ENCODE measurements around the gene CLTCL1.

Gene CLTCL1

GRCh38 chr22:19187716-19188563, 103.6 kb downstream of the CLTCL1 start:
- no peak overlapping the region for H3K4me3 ChIP-seq (ENCODE audit: low read length in 2 of 2)
- H3K9me3 ChIP-seq (ENCODE audit: control insufficient read depth in 2 of 2, low read length in 2 of 2), result no peaks in the 10 kb centered on the region
- H3K4me1 ChIP-seq (ENCODE audit: control insufficient read depth in 2 of 2, insufficient read depth in 2 of 2, low read length in 2 of 2), result no peaks in the 10 kb centered on the region
- H3K27ac ChIP-seq (ENCODE audit: low read depth in 2 of 2, low read length in 2 of 2), result no peak overlapping the region
- no peak overlapping the region for H3K9ac ChIP-seq (ENCODE audit: low read depth in 1 of 2, low read length in 2 of 2)
- H3K36me3 ChIP-seq (ENCODE audit: control insufficient read depth in 2 of 2, insufficient read depth in 2 of 2, low read length in 2 of 2), result no peaks in the 10 kb centered on the region
- no peaks in the 10 kb centered on the region for H3K27me3 ChIP-seq (ENCODE audit: control insufficient read depth in 2 of 2, insufficient read depth in 2 of 2, low read length in 2 of 2)

DNA sequence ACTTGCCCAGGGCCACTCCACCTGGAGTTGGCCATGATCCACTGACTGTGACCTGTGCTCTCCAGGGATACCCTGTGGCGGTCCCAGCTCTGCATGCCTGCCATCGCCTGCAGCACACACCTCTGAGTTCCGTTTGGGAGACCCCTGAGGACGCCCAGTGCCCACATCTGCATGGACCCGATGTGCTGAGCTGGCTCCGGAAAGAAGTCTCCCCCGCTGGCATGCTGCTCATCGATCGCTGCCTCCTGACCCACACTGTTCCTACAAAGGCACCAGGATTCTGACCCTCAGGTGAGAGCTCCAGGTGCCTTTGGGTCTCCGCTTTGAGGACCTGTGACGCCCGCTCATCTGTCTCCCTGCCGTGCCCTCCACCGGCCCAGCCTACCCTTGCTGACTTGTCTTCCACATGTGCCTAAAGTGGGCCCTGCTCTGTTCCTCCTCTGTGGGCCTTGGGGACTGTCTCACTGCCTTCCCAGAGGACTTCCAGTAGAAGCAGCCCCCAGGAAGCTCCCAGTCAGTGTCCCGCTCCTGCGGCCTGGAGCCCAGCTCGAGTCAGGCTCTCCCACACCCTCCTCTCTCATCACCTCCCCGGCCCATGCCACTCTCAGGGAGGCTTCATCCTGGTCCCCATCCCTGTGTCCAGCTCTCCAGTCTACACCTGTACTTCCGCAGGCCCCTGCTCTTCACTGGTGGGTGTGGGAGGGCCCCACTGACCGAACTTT, 107.1 kb downstream of the CLTCL1 start:
- no peak overlapping the region for H3K4me3 ChIP-seq (ENCODE audit: low read length in 2 of 2)
- no peaks in the 10 kb centered on the region for H3K36me3 ChIP-seq (ENCODE audit: control insufficient read depth in 2 of 2, insufficient read depth in 2 of 2, low read length in 2 of 2)
- H3K9me3 ChIP-seq (ENCODE audit: control insufficient read depth in 2 of 2, low read length in 2 of 2), result no peaks in the 10 kb centered on the region
- no peaks in the 10 kb centered on the region for H3K27me3 ChIP-seq (ENCODE audit: control insufficient read depth in 2 of 2, insufficient read depth in 2 of 2, low read length in 2 of 2)
- H3K27ac ChIP-seq (ENCODE audit: low read depth in 2 of 2, low read length in 2 of 2), result no peak overlapping the region
- H3K9ac ChIP-seq (ENCODE audit: low read depth in 1 of 2, low read length in 2 of 2), result no peak overlapping the region
- peaks cover 6% of the 10 kb centered on the region in 2 donors for H3K4me1 ChIP-seq (ENCODE audit: control insufficient read depth in 2 of 2, insufficient read depth in 2 of 2, low read length in 2 of 2)

GRCh38 chr22:19183216-19183615, 108.3 kb downstream of the CLTCL1 start:
- H3K9me3 ChIP-seq (ENCODE audit: control insufficient read depth in 2 of 2, low read length in 2 of 2), result no peaks in the 10 kb centered on the region
- peaks cover 9 to 11% of the 10 kb centered on the region in 2 donors for H3K4me1 ChIP-seq (ENCODE audit: control insufficient read depth in 2 of 2, insufficient read depth in 2 of 2, low read length in 2 of 2)
- no peak overlapping the region for H3K9ac ChIP-seq (ENCODE audit: low read depth in 1 of 2, low read length in 2 of 2)
- H3K4me3 ChIP-seq (ENCODE audit: low read length in 2 of 2), result no peak overlapping the region
- H3K27me3 ChIP-seq (ENCODE audit: control insufficient read depth in 2 of 2, insufficient read depth in 2 of 2, low read length in 2 of 2), result no peaks in the 10 kb centered on the region
- no peaks in the 10 kb centered on the region for H3K36me3 ChIP-seq (ENCODE audit: control insufficient read depth in 2 of 2, insufficient read depth in 2 of 2, low read length in 2 of 2)
- H3K27ac ChIP-seq (ENCODE audit: low read depth in 2 of 2, low read length in 2 of 2), result no peak overlapping the region

DNA sequence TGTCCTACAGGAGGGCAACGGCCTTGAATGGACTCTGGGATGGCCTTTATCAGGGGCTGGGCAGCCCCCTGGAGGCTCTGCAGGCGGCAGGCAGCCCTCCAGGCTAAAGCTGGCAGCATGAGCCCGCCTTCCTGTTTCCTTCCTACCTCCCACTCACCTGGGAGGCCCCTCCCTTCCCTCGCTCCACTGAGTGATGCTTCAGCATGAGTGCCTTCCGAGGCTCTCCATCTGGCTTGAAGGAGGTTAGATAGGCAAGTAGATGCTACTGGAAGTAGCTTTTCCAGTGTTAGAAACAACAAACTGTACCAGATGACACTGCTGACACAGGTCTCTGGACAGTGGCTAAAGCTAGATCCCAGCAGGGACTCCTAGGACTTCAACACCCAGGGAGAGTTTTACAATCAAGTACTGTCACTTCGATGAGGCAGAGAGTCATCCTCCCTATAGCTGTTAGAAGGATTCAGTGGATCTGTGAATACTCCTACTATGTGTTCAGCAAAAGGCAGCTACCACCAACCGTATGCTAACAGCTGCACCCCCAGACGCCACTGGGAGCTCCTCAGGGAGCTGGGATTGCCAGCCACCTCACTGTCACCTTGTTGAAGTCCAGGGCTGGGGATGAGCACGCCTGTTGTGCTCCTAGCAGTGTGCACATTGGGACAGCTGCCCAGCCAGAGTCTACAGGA, 108.9 kb downstream of the CLTCL1 start:
- no peak overlapping the region for H3K27ac ChIP-seq (ENCODE audit: low read depth in 2 of 2, low read length in 2 of 2)
- no peaks in the 10 kb centered on the region for H3K27me3 ChIP-seq (ENCODE audit: control insufficient read depth in 2 of 2, insufficient read depth in 2 of 2, low read length in 2 of 2)
- no peak overlapping the region for H3K4me3 ChIP-seq (ENCODE audit: low read length in 2 of 2)
- H3K9ac ChIP-seq (ENCODE audit: low read depth in 1 of 2, low read length in 2 of 2), result no peak overlapping the region
- peaks cover 10 to 12% of the 10 kb centered on the region in 2 donors for H3K4me1 ChIP-seq (ENCODE audit: control insufficient read depth in 2 of 2, insufficient read depth in 2 of 2, low read length in 2 of 2)
- no peaks in the 10 kb centered on the region for H3K36me3 ChIP-seq (ENCODE audit: control insufficient read depth in 2 of 2, insufficient read depth in 2 of 2, low read length in 2 of 2)
- H3K9me3 ChIP-seq (ENCODE audit: control insufficient read depth in 2 of 2, low read length in 2 of 2), result no peaks in the 10 kb centered on the region

DNA sequence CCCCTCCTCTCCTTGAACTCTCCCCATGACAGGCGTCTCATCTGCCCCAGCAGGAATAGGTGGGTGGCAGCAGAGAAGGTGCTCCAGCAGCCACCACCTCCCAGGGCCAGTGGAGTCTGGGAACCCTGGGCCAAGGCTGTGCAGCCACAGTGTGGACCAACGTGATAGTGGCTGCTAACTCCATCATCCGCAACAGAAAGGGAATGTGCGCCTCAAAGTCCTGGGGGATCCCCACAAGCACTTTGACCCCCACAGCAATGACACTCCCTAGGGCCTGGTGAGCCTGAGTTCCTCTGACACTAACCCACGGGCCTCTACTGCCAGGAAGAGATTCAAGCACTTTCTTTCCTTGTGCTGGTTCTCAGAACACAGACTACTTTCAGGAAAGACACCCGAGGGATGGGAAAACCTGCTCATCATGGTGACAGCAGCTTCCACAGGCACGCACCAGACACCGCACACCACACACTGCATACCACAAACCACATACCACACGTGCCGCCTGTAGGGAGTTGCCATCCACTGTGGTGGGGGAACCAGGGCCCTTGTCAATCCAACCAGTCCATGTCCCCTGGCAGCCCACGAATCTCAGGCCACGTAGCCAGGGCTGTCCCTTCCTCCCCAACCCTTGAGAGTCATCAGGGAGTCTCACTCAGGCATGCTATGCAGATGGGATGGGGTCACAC, 109.6 kb downstream of the CLTCL1 start:
- H3K36me3 ChIP-seq (ENCODE audit: control insufficient read depth in 2 of 2, insufficient read depth in 2 of 2, low read length in 2 of 2), result peaks cover 0 to under 1% of the 10 kb centered on the region in 2 donors
- no peaks in the 10 kb centered on the region for H3K27me3 ChIP-seq (ENCODE audit: control insufficient read depth in 2 of 2, insufficient read depth in 2 of 2, low read length in 2 of 2)
- H3K9ac ChIP-seq (ENCODE audit: low read depth in 1 of 2, low read length in 2 of 2), result no peak overlapping the region
- H3K9me3 ChIP-seq (ENCODE audit: control insufficient read depth in 2 of 2, low read length in 2 of 2), result no peaks in the 10 kb centered on the region
- no peak overlapping the region for H3K27ac ChIP-seq (ENCODE audit: low read depth in 2 of 2, low read length in 2 of 2)
- no peak overlapping the region for H3K4me3 ChIP-seq (ENCODE audit: low read length in 2 of 2)
- peaks cover 16 to 19% of the 10 kb centered on the region in 2 donors for H3K4me1 ChIP-seq (ENCODE audit: control insufficient read depth in 2 of 2, insufficient read depth in 2 of 2, low read length in 2 of 2)

- Histone ChIP-seq H3K9me3 (ENCODE audit: control insufficient read depth in 2 of 2, low read length in 2 of 2) (no peaks in the 10 kb centered on the region), H3K27ac (ENCODE audit: low read depth in 2 of 2, low read length in 2 of 2) (no peak overlapping the region), H3K9ac (ENCODE audit: low read depth in 1 of 2, low read length in 2 of 2) (no peak overlapping the region), H3K36me3 (ENCODE audit: control insufficient read depth in 2 of 2, insufficient read depth in 2 of 2, low read length in 2 of 2) (peaks cover 3 to 4% of the 10 kb centered on the region in 2 donors), H3K27me3 (ENCODE audit: control insufficient read depth in 2 of 2, insufficient read depth in 2 of 2, low read length in 2 of 2) (no peaks in the 10 kb centered on the region), H3K4me3 (ENCODE audit: low read length in 2 of 2) (no peak overlapping the region), H3K4me1 (ENCODE audit: control insufficient read depth in 2 of 2, insufficient read depth in 2 of 2, low read length in 2 of 2) (peaks cover 17 to 23% of the 10 kb centered on the region in 2 donors)
Measured at GRCh38 chr22:19180740-19181410, 110.6 kb downstream of the CLTCL1 start.

- Histone ChIP-seq H3K4me1 (ENCODE audit: control insufficient read depth in 2 of 2, insufficient read depth in 2 of 2, low read length in 2 of 2) (peaks cover 17 to 23% of the 10 kb centered on the region in 2 donors), H3K9me3 (ENCODE audit: control insufficient read depth in 2 of 2, low read length in 2 of 2) (no peaks in the 10 kb centered on the region), H3K27me3 (ENCODE audit: control insufficient read depth in 2 of 2, insufficient read depth in 2 of 2, low read length in 2 of 2) (no peaks in the 10 kb centered on the region), H3K9ac (ENCODE audit: low read depth in 1 of 2, low read length in 2 of 2) (peak overlapping the region; percentile 55 to 66), H3K4me3 (ENCODE audit: low read length in 2 of 2) (no peak overlapping the region), H3K27ac (ENCODE audit: low read depth in 2 of 2, low read length in 2 of 2) (no peak overlapping the region), H3K36me3 (ENCODE audit: control insufficient read depth in 2 of 2, insufficient read depth in 2 of 2, low read length in 2 of 2) (peaks cover 4 to 6% of the 10 kb centered on the region in 2 donors)
Measured at GRCh38 chr22:19180234-19180633, 111.3 kb downstream of the CLTCL1 start.

GRCh38 chr22:19179497-19180048, 111.9 kb downstream of the CLTCL1 start:
- H3K36me3 ChIP-seq (ENCODE audit: control insufficient read depth in 2 of 2, insufficient read depth in 2 of 2, low read length in 2 of 2), result peaks cover 4 to 6% of the 10 kb centered on the region in 2 donors
- H3K4me3 ChIP-seq (ENCODE audit: low read length in 2 of 2), result peak overlapping the region; percentile 65 to 75
- H3K4me1 ChIP-seq (ENCODE audit: control insufficient read depth in 2 of 2, insufficient read depth in 2 of 2, low read length in 2 of 2), result peaks cover 18 to 23% of the 10 kb centered on the region in 2 donors
- H3K27me3 ChIP-seq (ENCODE audit: control insufficient read depth in 2 of 2, insufficient read depth in 2 of 2, low read length in 2 of 2), result no peaks in the 10 kb centered on the region
- no peaks in the 10 kb centered on the region for H3K9me3 ChIP-seq (ENCODE audit: control insufficient read depth in 2 of 2, low read length in 2 of 2)
- H3K9ac ChIP-seq (ENCODE audit: low read depth in 1 of 2, low read length in 2 of 2), result peak overlapping the region; percentile 55 to 66
- peak overlapping the region; percentile 90 to 92 for H3K27ac ChIP-seq (ENCODE audit: low read depth in 2 of 2, low read length in 2 of 2)
